H1 (cell line): ENCODE measurements around the gene CNOT3. TPM values are rescaled to one million over a fixed set of nuclear protein-coding genes. Genes with fewer than 3 reads are reported as not detected.
"Not testable (repeated sequence)": the region's sequence is repeated elsewhere in the genome, so short reads cannot be mapped to it uniquely, and the experiment has no call there.

Source experiments
- CTCF ChIA-PET: fragments of 300-600 bp; sonication (Branson Sonifier 250); formaldehyde crosslinking; loops from one replicate; lab custom pipeline; 2021; ENCODE audit not compliant: partially characterized antibody; lab: Charles Lee
- POLR2A ChIA-PET: fragments of 300-600 bp; sonication (Branson Sonifier 250); formaldehyde crosslinking; loops from one replicate; lab custom pipeline; 2021; ENCODE audit warnings: inconsistent platforms; ENCODE audit not compliant: partially characterized antibody; lab: Charles Lee
- DNase-seq, 2 experiments: peaks; one replicate each; pipeline versions ENCODE4 v3.0.0 to v3.0.0-alpha.2; 2010 to 2022; ENCODE audit warnings: low spot score in 2 of 2, low read depth in 1 of 2, mixed read lengths in 1 of 2
- FAIRE-seq: peaks from 2 replicates; lab custom pipeline; 2011; peaks lifted over from hg19 to GRCh38; lab: Jason Lieb, UNC
- H2AFZ ChIP-seq: 2 replicates; pipeline ENCODE4 v1.8.1; 2012; ENCODE audit warnings: low read length, inconsistent platforms
- H2AK5ac ChIP-seq: 2 replicates; pipeline ENCODE4 v1.6.1; 2013; ENCODE audit warnings: low read depth, low read length
- H2BK120ac ChIP-seq: replicated peaks from 2 replicates; pipeline ENCODE3; 2013; ENCODE audit warnings: low read depth, low read length, inconsistent platforms
- H2BK12ac ChIP-seq: 2 replicates; pipeline ENCODE4 v1.6.1; 2013; ENCODE audit warnings: low read depth, low read length
- H2BK15ac ChIP-seq: 2 replicates; pipeline ENCODE4 v1.6.1; 2013; ENCODE audit warnings: low read length
- H2BK20ac ChIP-seq: 2 replicates; pipeline ENCODE4 v1.6.1; 2013; ENCODE audit warnings: low read length
- H2BK5ac ChIP-seq: 2 replicates; pipeline ENCODE4 v1.6.1; 2013; ENCODE audit warnings: low read depth, low read length
- H3K14ac ChIP-seq: 2 replicates; pipeline ENCODE4 v1.6.1; 2013; ENCODE audit warnings: inconsistent platforms; ENCODE audit not compliant: insufficient read length
- H3K18ac ChIP-seq: 2 replicates; pipeline ENCODE4 v1.6.1; 2013; ENCODE audit warnings: low read length; ENCODE audit errors: extremely low read depth
- H3K23ac ChIP-seq: 2 replicates; pipeline ENCODE4 v1.6.1; 2013; ENCODE audit warnings: inconsistent platforms; ENCODE audit not compliant: insufficient read length
- H3K23me2 ChIP-seq: 2 replicates; pipeline ENCODE4 v1.6.1; 2013; ENCODE audit warnings: low read depth, low read length
- H3K27ac ChIP-seq: 2 replicates; pipeline ENCODE4 v1.6.1; 2011; ENCODE audit warnings: low read depth, low read length, inconsistent platforms
- H3K27me3 ChIP-seq, 4 experiments: replicated peaks in 1 of 4; 1 replicate in 1 of 4; 2 replicates in 3 of 4; pipeline versions ENCODE4 v1.6.1 to v1.8.1; 2011 to 2013; ENCODE audit warnings: low read length in 3 of 4, mild to moderate bottlenecking in 3 of 4, inconsistent platforms in 2 of 4, mixed read lengths in 2 of 4, moderate library complexity in 1 of 4; ENCODE audit not compliant: control insufficient read depth in 3 of 4, insufficient read depth in 3 of 4; ENCODE audit errors: extremely low read depth in 1 of 4
- H3K36me3 ChIP-seq, 4 experiments: 2 replicates each; pipeline versions ENCODE4 v1.6.1 to v1.8.1; 2011 to 2013; ENCODE audit warnings: mild to moderate bottlenecking in 4 of 4, low read length in 3 of 4, moderate library complexity in 2 of 4, control low read depth in 1 of 4, inconsistent platforms in 1 of 4; ENCODE audit not compliant: insufficient read depth in 4 of 4, control insufficient read depth in 2 of 4
- H3K4ac ChIP-seq: replicated peaks from 2 replicates; pipeline ENCODE3; 2013; ENCODE audit warnings: low read length, low read depth, mixed read lengths, inconsistent platforms; ENCODE audit not compliant: insufficient read length
- H3K4me1 ChIP-seq, 4 experiments: replicated peaks in 1 of 4; 1 replicate in 1 of 4; 2 replicates in 3 of 4; pipeline versions ENCODE4 v1.6.1 to v1.8.1; 2011 to 2013; ENCODE audit warnings: low read length in 3 of 4, inconsistent platforms in 2 of 4, mixed read lengths in 1 of 4; ENCODE audit not compliant: insufficient read depth in 4 of 4, control insufficient read depth in 3 of 4
- H3K4me2 ChIP-seq, 2 experiments: 2 replicates each; pipeline versions ENCODE4 v1.6.1 to v1.8.1; 2011 to 2013; ENCODE audit warnings: low read depth in 2 of 2, low read length in 2 of 2, control low read depth in 1 of 2, inconsistent platforms in 1 of 2, mild to moderate bottlenecking in 1 of 2; ENCODE audit not compliant: insufficient read depth in 1 of 2
- H3K4me3 ChIP-seq, 4 experiments: fragments of 200-600, 300-600 bp in 1 of 4; sonication (generic), shearing (Covaris generic), sonication (Bioruptor Twin) in 1 of 4; 2 replicates each; pipeline versions ENCODE4 v1.5.1 to v1.8.1; 2011 to 2016; ENCODE audit warnings: low read length in 4 of 4, low read depth in 3 of 4, control low read depth in 2 of 4, inconsistent platforms in 2 of 4, mild to moderate bottlenecking in 2 of 4, mixed read lengths in 1 of 4, moderate library complexity in 1 of 4; ENCODE audit not compliant: insufficient read depth in 2 of 4; ENCODE audit errors: extremely low read depth in 1 of 4
- H3K56ac ChIP-seq: replicated peaks from 2 replicates; pipeline ENCODE3; 2013; ENCODE audit warnings: low read depth, mild to moderate bottlenecking, mixed read lengths, low read length, inconsistent platforms; ENCODE audit not compliant: insufficient read length
- H3K79me1 ChIP-seq: 2 replicates; pipeline ENCODE4 v1.6.1; 2013; ENCODE audit warnings: low read depth, low read length, control low read depth
- H3K79me2 ChIP-seq, 2 experiments: 2 replicates each; pipeline versions ENCODE4 v1.6.1 to v1.8.1; 2012 to 2013; ENCODE audit warnings: low read length in 2 of 2, mild to moderate bottlenecking in 2 of 2, inconsistent platforms in 1 of 2; ENCODE audit not compliant: insufficient read depth in 2 of 2, control insufficient read depth in 1 of 2
- H3K9ac ChIP-seq, 4 experiments: replicated peaks in 1 of 4; 1 replicate in 1 of 4; 2 replicates in 3 of 4; pipeline versions ENCODE4 v1.6.1 to v1.8.1; 2011 to 2013; ENCODE audit warnings: low read depth in 3 of 4, low read length in 3 of 4, control low read depth in 2 of 4, mild to moderate bottlenecking in 2 of 4, moderate library complexity in 2 of 4, inconsistent platforms in 1 of 4; ENCODE audit errors: extremely low read depth in 1 of 4
- H3K9me3 ChIP-seq, 2 experiments: 2 replicates each; pipeline versions ENCODE4 v1.6.1 to v1.8.1; 2012 to 2013; ENCODE audit warnings: mild to moderate bottlenecking in 2 of 2, moderate library complexity in 2 of 2, control low read depth in 1 of 2, inconsistent platforms in 1 of 2, low read depth in 1 of 2, low read length in 1 of 2, mixed read lengths in 1 of 2; ENCODE audit not compliant: insufficient read depth in 2 of 2
- H4K20me1 ChIP-seq, 2 experiments: replicated peaks in 1 of 2; 2 replicates each; pipeline versions ENCODE3 to v1.8.1; 2011 to 2013; ENCODE audit warnings: inconsistent platforms in 2 of 2, low read length in 2 of 2, mild to moderate bottlenecking in 1 of 2; ENCODE audit not compliant: insufficient read depth in 2 of 2, control insufficient read depth in 1 of 2
- H4K5ac ChIP-seq: 2 replicates; pipeline ENCODE4 v1.6.1; 2013; ENCODE audit warnings: low read length, low read depth, mixed read lengths, inconsistent platforms; ENCODE audit not compliant: insufficient read length
- H4K8ac ChIP-seq: 2 replicates; pipeline ENCODE4 v1.8.0; 2013; ENCODE audit warnings: mild to moderate bottlenecking, moderate library complexity, low read length, inconsistent platforms; ENCODE audit not compliant: insufficient read depth; ENCODE audit errors: extremely low read depth
- H4K91ac ChIP-seq: replicated peaks from 2 replicates; pipeline ENCODE3; 2013; ENCODE audit warnings: low read length, mixed read lengths, inconsistent platforms; ENCODE audit not compliant: insufficient read length
- E2F6 ChIP-seq: IDR thresholded peaks from 2 replicates; pipeline ENCODE4 v1.6.1; 2012; ENCODE audit warnings: inconsistent platforms
- RFX5 ChIP-seq: IDR thresholded peaks from 2 replicates; pipeline ENCODE4 v1.6.1; 2011; ENCODE audit warnings: low read depth, low read length, improper control_type of control experiment, borderline replicate concordance
- SAP30 ChIP-seq: fragments of 300-600 bp; sonication (generic); IDR thresholded peaks from 2 replicates; pipeline ENCODE4 v1.7.1; 2012; ENCODE audit warnings: low read length, moderate library complexity, mild to moderate bottlenecking, inconsistent platforms; ENCODE audit not compliant: insufficient read depth, insufficient replicate concordance
- TBP ChIP-seq: IDR thresholded peaks from 2 replicates; pipeline ENCODE4 v1.6.1; 2011; ENCODE audit warnings: low read depth, low read length, improper control_type of control experiment
- WGBS, 2 experiments: shearing (Covaris generic) in 1 of 2; methylation state at CpG; one replicate each; pipeline versions ENCODE4 v1.1.6 to v1.1.7; 2013 to 2015; ENCODE audit warnings: low lambda C conversion rate in 2 of 2, mixed read lengths in 2 of 2, inconsistent platforms in 1 of 2, low coverage in 1 of 2, missing lambda C conversion rate in 1 of 2; ENCODE audit not compliant: insufficient replicate concordance in 2 of 2, insufficient coverage in 1 of 2, insufficient read length in 1 of 2; ENCODE audit errors: extremely low coverage in 1 of 2, missing lambda C conversion rate in 1 of 2; 5-methylcytosine and 5-hydroxymethylcytosine counted together
- polyA plus RNA-seq, 7 experiments: library from polyadenylated mRNA; depleted of rRNA in 3 of 7; stranded (reverse) in 5 of 7; unstranded in 2 of 7; fragments of >200 nt in 5 of 7; fragments of 200-250 nt in 2 of 7; gene quantifications; 1 replicate in 5 of 7; 2 replicates in 1 of 7; 4 replicates in 1 of 7; pipeline versions ENCODE4 v1.2.1 to v1.2.3, GENCODE V29; 2011 to 2013; ENCODE audit warnings: missing spikeins in 2 of 7, mixed read lengths in 2 of 7
- total RNA-seq: library from RNA; stranded (reverse); fragmentation: NEBNext Ultra II Directional; extraction: Animal tissue kit (Norgen Biotek cat#: 25700); gene quantifications from 2 replicates; pipeline ENCODE4 v1.2.1, GENCODE V29; 2021

Gene CNOT3
- total and polyA plus RNA-seq, 2 of the 8 experiments (the other 6 are each of a cell fraction or from before 2014, with no cell fraction given) = 21.2 to 86.4 TPM

- TF ChIP-seq SAP30 = no peak
- TF ChIP-seq E2F6 = no peak
- TF ChIP-seq TBP = no peak
- TF ChIP-seq RFX5 = no peak
These were observed 38.2 kb upstream of the CNOT3 start (continued) for GRCh38 chr19:54099190-54099902.

GRCh38 chr19:54099903-54100255 is 37.7 kb upstream of the CNOT3 start:
- WGBS, 2 experiments = 85% methylated on average over 9 of the region's 9 CpGs; no CpG with 5 or more reads in 1 of the 2 experiments
- H4K8ac ChIP-seq, H3K23ac ChIP-seq, CTCF ChIA-PET, H3K56ac ChIP-seq, H3K4ac ChIP-seq, H2AFZ ChIP-seq, H3K4me1 ChIP-seq, H3K9me3 ChIP-seq, H2BK12ac ChIP-seq, H2AK5ac ChIP-seq, H3K9ac ChIP-seq, H3K79me1 ChIP-seq, H4K20me1 ChIP-seq, H3K36me3 ChIP-seq, H3K27ac ChIP-seq, H2BK20ac ChIP-seq, H3K4me3 ChIP-seq, H4K5ac ChIP-seq, H3K14ac ChIP-seq, DNase-seq, H3K18ac ChIP-seq, H3K4me2 ChIP-seq, FAIRE-seq, H2BK5ac ChIP-seq, H2BK15ac ChIP-seq, H2BK120ac ChIP-seq, H4K91ac ChIP-seq: not testable (repeated sequence)
- POLR2A ChIA-PET = interaction anchor here (1.0 to 6.1 kb wide), 5 partner anchors 11 to 119 kb away, joined by 3 to 37 read pairs (median 4); partner anchors contain the start of genes PRPF31, RPS9 and TFPT
- Histone ChIP-seq H3K79me2 (peaks cover 0 to 13% of the 10 kb centered on the region in 2 experiments; a peak in 2 of 4 replicates), H3K23me2 (peaks cover 18% of the 10 kb centered on the region), H3K27me3 (peaks cover 5 to 23% (median 14%) of the 10 kb centered on the region in 4 experiments; a peak in 6 of 7 replicates)
